DOHH2 (cell line): ENCODE data around the gene ADIPOQ.
"Not testable (repeated sequence)": the region's sequence is repeated elsewhere in the genome, so short reads cannot be mapped to it uniquely, and the experiment has no call there.

Experiments
- H3F3A ChIP-seq: fragments of 200-600 bp; sonication (generic), shearing (Covaris generic); 2 replicates; pipeline ENCODE4 v1.6.0; 2016; ENCODE audit warnings: antibody characterized with exemption, mild to moderate bottlenecking; ENCODE audit not compliant: control insufficient read depth, insufficient read depth
- H3K27ac ChIP-seq: fragments of 200-600 bp; sonication (generic); 2 replicates; pipeline ENCODE4 v1.5.1; 2014; ENCODE audit warnings: low read depth, mild to moderate bottlenecking, low read length, moderate library complexity
- H3K27me3 ChIP-seq: fragments of 200-600 bp; sonication (generic); 2 replicates; pipeline ENCODE4 v1.6.1; 2014; ENCODE audit warnings: mild to moderate bottlenecking, low read length, mixed read lengths; ENCODE audit not compliant: control insufficient read depth
- H3K36me3 ChIP-seq: fragments of 200-600 bp; sonication (generic); 2 replicates; pipeline ENCODE4 v1.6.1; 2014; ENCODE audit warnings: mild to moderate bottlenecking, low read length, moderate library complexity, mixed read lengths; ENCODE audit not compliant: control insufficient read depth
- H3K4me1 ChIP-seq: fragments of 200-600 bp; sonication (generic); 2 replicates; pipeline ENCODE4 v1.6.1; 2014; ENCODE audit warnings: mild to moderate bottlenecking, low read length, mixed read lengths; ENCODE audit not compliant: control insufficient read depth
- H3K4me2 ChIP-seq: fragments of 200-600 bp; sonication (generic); 2 replicates; pipeline ENCODE4 v1.6.0; 2014; ENCODE audit warnings: mild to moderate bottlenecking, low read length, moderate library complexity
- H3K4me3 ChIP-seq: fragments of 200-600 bp; sonication (generic); 2 replicates; pipeline ENCODE4 v1.5.1; 2014; ENCODE audit warnings: mild to moderate bottlenecking, low read length, mixed read lengths
- H3K79me2 ChIP-seq: fragments of 200-600 bp; sonication (generic); 2 replicates; pipeline ENCODE4 v1.6.1; 2014; ENCODE audit warnings: mild to moderate bottlenecking, low read length, mixed read lengths; ENCODE audit not compliant: control insufficient read depth
- H3K9me2 ChIP-seq: fragments of 200-600 bp; sonication (generic); replicated peaks from 2 replicates; pipeline ENCODE4 v1.6.1; 2014; ENCODE audit warnings: mild to moderate bottlenecking, low read length, mixed read lengths; ENCODE audit not compliant: control insufficient read depth
- H3K9me3 ChIP-seq: fragments of 200-600 bp; sonication (generic); 2 replicates; pipeline ENCODE4 v1.6.1; 2014; ENCODE audit warnings: antibody characterized with exemption, low read length, mixed read lengths; ENCODE audit not compliant: control insufficient read depth, insufficient read depth
- H4K20me1 ChIP-seq: fragments of 200-600 bp; sonication (generic); 2 replicates; pipeline ENCODE4 v1.6.0; 2014; ENCODE audit warnings: low read depth, mild to moderate bottlenecking, antibody characterized with exemption, low read length, moderate library complexity; ENCODE audit not compliant: control insufficient read depth, insufficient read depth
- CTCF ChIP-seq: fragments of 200-600 bp; sonication (generic); IDR thresholded peaks from one replicate; pipeline ENCODE4 v1.5.1; 2014; ENCODE audit warnings: antibody characterized with exemption, mild to moderate bottlenecking, low read depth, low read length; ENCODE audit not compliant: poor library complexity, severe bottlenecking
- EZH2phosphoT487 ChIP-seq: fragments of 200-600 bp; sonication (generic); IDR thresholded peaks from 2 replicates; pipeline ENCODE4 v1.6.1; 2017; ENCODE audit warnings: borderline replicate concordance, mild to moderate bottlenecking, antibody characterized with exemption, low read length, moderate library complexity, mixed read lengths

The ADIPOQ gene

GRCh38 chr3:186874841-186875240, 32.3 kb downstream of the ADIPOQ start:
- H3K4me1 ChIP-seq: peaks cover 14% of the 10 kb centered on the region
- not testable (repeated sequence) for H3K27me3 ChIP-seq, H3K9me2 ChIP-seq, H3K9me3 ChIP-seq, H3K4me3 ChIP-seq, H3K4me2 ChIP-seq, H3K27ac ChIP-seq, H3F3A ChIP-seq, H3K36me3 ChIP-seq, H4K20me1 ChIP-seq, H3K79me2 ChIP-seq

GRCh38 chr3:186875708-186876107, 33.2 kb downstream of the ADIPOQ start:
- H3F3A ChIP-seq: no peaks in the 10 kb centered on the region
- H3K27me3 ChIP-seq: no peaks in the 10 kb centered on the region
- H3K4me1 ChIP-seq: peaks cover 11% of the 10 kb centered on the region
- H3K27ac ChIP-seq: no peak overlapping the region
- no peak for TF ChIP-seq CTCF
- no peak for TF ChIP-seq EZH2phosphoT487
- H3K4me2 ChIP-seq: no peak overlapping the region
- no peak overlapping the region for H3K4me3 ChIP-seq
- no peaks in the 10 kb centered on the region for H3K79me2 ChIP-seq
- H3K9me2 ChIP-seq: no peaks in the 10 kb centered on the region
- H3K9me3 ChIP-seq: no peaks in the 10 kb centered on the region
- no peaks in the 10 kb centered on the region for H3K36me3 ChIP-seq
- no peaks in the 10 kb centered on the region for H4K20me1 ChIP-seq

GRCh38 chr3:186879781-186880180, 37.3 kb downstream of the ADIPOQ start:
- H3K9me2 ChIP-seq: no peaks in the 10 kb centered on the region
- no peak overlapping the region for H3K4me3 ChIP-seq
- H3K36me3 ChIP-seq: no peaks in the 10 kb centered on the region
- no peaks in the 10 kb centered on the region for H3K9me3 ChIP-seq
- TF ChIP-seq CTCF (no peak), EZH2phosphoT487 (no peak)
- no peak overlapping the region for H3K4me2 ChIP-seq
- H3K4me1 ChIP-seq: no peaks in the 10 kb centered on the region
- no peaks in the 10 kb centered on the region for H3K79me2 ChIP-seq
- H3K27ac ChIP-seq: no peak overlapping the region
- H4K20me1 ChIP-seq: no peaks in the 10 kb centered on the region
- H3F3A ChIP-seq: no peaks in the 10 kb centered on the region
- H3K27me3 ChIP-seq: no peaks in the 10 kb centered on the region

- Histone ChIP-seq H3K4me3 (no peak overlapping the region), H3F3A (no peaks in the 10 kb centered on the region), H3K4me1 (no peaks in the 10 kb centered on the region), H3K9me3 (no peaks in the 10 kb centered on the region), H3K9me2 (no peaks in the 10 kb centered on the region), H3K79me2 (no peaks in the 10 kb centered on the region), H3K27me3 (no peaks in the 10 kb centered on the region), H4K20me1 (no peaks in the 10 kb centered on the region), H3K36me3 (no peaks in the 10 kb centered on the region), H3K27ac (no peak overlapping the region), H3K4me2 (no peak overlapping the region)
- TF ChIP-seq CTCF (no peak), EZH2phosphoT487 (no peak)
Measured at GRCh38 chr3:186880406-186880805, 37.9 kb downstream of the ADIPOQ start.
